ENCODE measurements around the gene NGRN.
A peak's percentile ranks its signal among the peaks of the same experiment; 100 is the strongest.

Gene NGRN

GRCh38 chr15:90318591-90318990, 53.1 kb downstream of the NGRN start:
- DNase-seq (ENCODE audit: low read depth) = no peak

GRCh38 chr15:90320062-90320884, 54.8 kb downstream of the NGRN start:
- DNase-seq (ENCODE audit: low read depth) = peak; percentile 91

- no peak for DNase-seq (ENCODE audit: low read depth)
Observed at GRCh38 chr15:90320885-90321278, 55.4 kb downstream of the NGRN start.

Measured in ELR (cell line).